ENCODE measurements around the gene EPHA7.

The EPHA7 gene

GRCh38 chr6:93325761-93326160 is 93.6 kb downstream of the EPHA7 start:
- no peaks in the 10 kb centered on the region for H4K20me1 ChIP-seq (ENCODE audit: control insufficient read depth, insufficient read depth, low read depth, low read length)
- no peaks in the 10 kb centered on the region for H3K27me3 ChIP-seq (ENCODE audit: control insufficient read depth, low read length)
- no peak overlapping the region for H3K4me3 ChIP-seq (ENCODE audit: low read length)
- H3K9me3 ChIP-seq (ENCODE audit: control insufficient read depth, insufficient read depth, low read length), result no peaks in the 10 kb centered on the region
- no peaks in the 10 kb centered on the region for H3F3A ChIP-seq (ENCODE audit: control insufficient read depth, insufficient read depth)
- no peak overlapping the region for H3K27ac ChIP-seq (ENCODE audit: low read depth, low read length)
- no peak for TF ChIP-seq CTCF (IDR thresholded peaks at IDR 0.05; ENCODE audit: low read depth, low read length, poor library complexity, severe bottlenecking)
- no peak for TF ChIP-seq EZH2phosphoT487 (IDR thresholded peaks at IDR 0.05; ENCODE audit: borderline replicate concordance, low read length)
- H3K36me3 ChIP-seq (ENCODE audit: control insufficient read depth, low read length), result no peaks in the 10 kb centered on the region
- H3K9me2 ChIP-seq (replicated peaks; ENCODE audit: control insufficient read depth, low read length), result no peaks in the 10 kb centered on the region
- H3K79me2 ChIP-seq (ENCODE audit: control insufficient read depth, low read length), result no peaks in the 10 kb centered on the region
- no peak overlapping the region for H3K4me2 ChIP-seq (ENCODE audit: low read length)
- H3K4me1 ChIP-seq (ENCODE audit: control insufficient read depth, low read length), result no peaks in the 10 kb centered on the region

GRCh38 chr6:93323630-93324029 is 95.7 kb downstream of the EPHA7 start:
- H3K9me2 ChIP-seq (replicated peaks; ENCODE audit: control insufficient read depth, low read length), result no peaks in the 10 kb centered on the region
- no peak for TF ChIP-seq EZH2phosphoT487 (IDR thresholded peaks at IDR 0.05; ENCODE audit: borderline replicate concordance, low read length)
- TF ChIP-seq CTCF (IDR thresholded peaks at IDR 0.05; ENCODE audit: low read depth, low read length, poor library complexity, severe bottlenecking), result no peak
- H3K36me3 ChIP-seq (ENCODE audit: control insufficient read depth, low read length), result no peaks in the 10 kb centered on the region
- H3K4me3 ChIP-seq (ENCODE audit: low read length), result no peak overlapping the region
- H3F3A ChIP-seq (ENCODE audit: control insufficient read depth, insufficient read depth), result no peaks in the 10 kb centered on the region
- no peaks in the 10 kb centered on the region for H3K27me3 ChIP-seq (ENCODE audit: control insufficient read depth, low read length)
- H4K20me1 ChIP-seq (ENCODE audit: control insufficient read depth, insufficient read depth, low read depth, low read length), result no peaks in the 10 kb centered on the region
- no peak overlapping the region for H3K4me2 ChIP-seq (ENCODE audit: low read length)
- no peaks in the 10 kb centered on the region for H3K9me3 ChIP-seq (ENCODE audit: control insufficient read depth, insufficient read depth, low read length)
- no peaks in the 10 kb centered on the region for H3K79me2 ChIP-seq (ENCODE audit: control insufficient read depth, low read length)
- H3K4me1 ChIP-seq (ENCODE audit: control insufficient read depth, low read length), result no peaks in the 10 kb centered on the region
- H3K27ac ChIP-seq (ENCODE audit: low read depth, low read length), result no peak overlapping the region

GRCh38 chr6:93322651-93323050 is 96.7 kb downstream of the EPHA7 start:
- Histone ChIP-seq H3K27me3 (ENCODE audit: control insufficient read depth, low read length) (no peaks in the 10 kb centered on the region), H4K20me1 (ENCODE audit: control insufficient read depth, insufficient read depth, low read depth, low read length) (no peaks in the 10 kb centered on the region), H3K4me3 (ENCODE audit: low read length) (no peak overlapping the region), H3K9me3 (ENCODE audit: control insufficient read depth, insufficient read depth, low read length) (no peaks in the 10 kb centered on the region), H3K4me1 (ENCODE audit: control insufficient read depth, low read length) (no peaks in the 10 kb centered on the region), H3K9me2 (replicated peaks; ENCODE audit: control insufficient read depth, low read length) (no peaks in the 10 kb centered on the region), H3K79me2 (ENCODE audit: control insufficient read depth, low read length) (no peaks in the 10 kb centered on the region), H3F3A (ENCODE audit: control insufficient read depth, insufficient read depth) (no peaks in the 10 kb centered on the region), H3K36me3 (ENCODE audit: control insufficient read depth, low read length) (no peaks in the 10 kb centered on the region), H3K27ac (ENCODE audit: low read depth, low read length) (no peak overlapping the region), H3K4me2 (ENCODE audit: low read length) (no peak overlapping the region)
- TF ChIP-seq CTCF (IDR thresholded peaks at IDR 0.05; ENCODE audit: low read depth, low read length, poor library complexity, severe bottlenecking), result no peak
- no peak for TF ChIP-seq EZH2phosphoT487 (IDR thresholded peaks at IDR 0.05; ENCODE audit: borderline replicate concordance, low read length)

- Histone ChIP-seq H3K79me2 (ENCODE audit: control insufficient read depth, low read length) (no peaks in the 10 kb centered on the region), H3K9me2 (replicated peaks; ENCODE audit: control insufficient read depth, low read length) (no peaks in the 10 kb centered on the region), H3F3A (ENCODE audit: control insufficient read depth, insufficient read depth) (no peaks in the 10 kb centered on the region), H3K27me3 (ENCODE audit: control insufficient read depth, low read length) (no peaks in the 10 kb centered on the region), H3K4me1 (ENCODE audit: control insufficient read depth, low read length) (no peaks in the 10 kb centered on the region), H3K4me3 (ENCODE audit: low read length) (no peak overlapping the region), H3K36me3 (ENCODE audit: control insufficient read depth, low read length) (no peaks in the 10 kb centered on the region), H4K20me1 (ENCODE audit: control insufficient read depth, insufficient read depth, low read depth, low read length) (no peaks in the 10 kb centered on the region), H3K4me2 (ENCODE audit: low read length) (no peak overlapping the region), H3K9me3 (ENCODE audit: control insufficient read depth, insufficient read depth, low read length) (no peaks in the 10 kb centered on the region), H3K27ac (ENCODE audit: low read depth, low read length) (no peak overlapping the region)
- TF ChIP-seq EZH2phosphoT487 (IDR thresholded peaks at IDR 0.05; ENCODE audit: borderline replicate concordance, low read length), result no peak
- TF ChIP-seq CTCF (IDR thresholded peaks at IDR 0.05; ENCODE audit: low read depth, low read length, poor library complexity, severe bottlenecking), result no peak
Observed at GRCh38 chr6:93319304-93319703, 100.1 kb downstream of the EPHA7 start.

Data from DOHH2 (cell line).